ENCODE results near the gene DACT1. TPM values are rescaled to one million over a fixed set of nuclear protein-coding genes. Genes with fewer than 3 reads are reported as not detected.

Gene DACT1
- total and polyA plus RNA-seq, 5 donors, result 4.8 to 10.3 (median 9.7) TPM

DNA sequence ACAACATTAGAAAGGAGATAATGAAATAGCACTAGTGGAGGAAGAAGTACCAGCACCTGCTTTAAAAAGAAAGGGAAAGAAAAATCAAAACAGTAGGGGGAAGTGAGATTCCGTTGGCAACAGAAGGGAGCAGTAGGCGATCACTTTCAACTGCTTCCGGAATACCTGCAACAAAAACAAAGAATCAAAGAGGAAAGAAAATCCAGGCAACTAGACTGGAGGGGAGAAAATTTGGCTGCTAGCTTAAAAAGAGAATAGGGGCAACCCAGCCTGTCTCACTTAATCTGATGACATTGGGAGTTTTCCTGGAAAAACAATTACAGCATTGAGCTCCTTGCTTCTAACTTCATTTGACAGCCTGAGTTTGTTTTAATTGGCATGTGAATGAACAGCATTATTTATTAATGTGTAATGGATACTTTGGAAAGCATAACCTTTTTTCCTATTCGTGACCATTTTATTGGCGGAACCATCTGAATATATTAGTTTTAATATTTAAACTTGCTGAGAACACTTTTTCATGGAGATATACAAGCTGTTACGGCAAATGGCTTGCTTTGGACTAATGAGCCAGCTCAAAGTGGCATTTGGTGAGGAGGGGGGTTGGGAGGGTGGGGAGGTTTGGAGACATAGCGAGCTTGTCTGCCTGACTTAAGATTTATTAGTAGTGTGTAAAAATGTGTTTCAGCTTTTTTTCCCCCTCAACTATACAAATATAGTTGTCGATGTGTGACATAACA, 2.5 kb upstream of the DACT1 start:
- intact Hi-C loops (cut with DNase I), result loop anchor here (5.0 to 10.0 kb wide), 4 partner anchors 130 to 390 kb away; no protein-coding TSS in a partner anchor
- no peak for ATAC-seq
- Histone ChIP-seq H3K27me3 (ENCODE audit: control insufficient read depth, insufficient read depth) (no peaks in the 10 kb centered on the region), H3K4me1 (ENCODE audit: control insufficient read depth, insufficient read depth, low read length) (no peaks in the 10 kb centered on the region), H3K9me3 (ENCODE audit: control insufficient read depth, low read length) (no peaks in the 10 kb centered on the region), H3K4me3 (ENCODE audit: low read length) (no peak overlapping the region), H3K27ac (ENCODE audit: low read length) (no peak overlapping the region)
- WGBS, result 28% methylated on average over 8 of the region's 8 CpGs
- DNase-seq, result no peak

DNA sequence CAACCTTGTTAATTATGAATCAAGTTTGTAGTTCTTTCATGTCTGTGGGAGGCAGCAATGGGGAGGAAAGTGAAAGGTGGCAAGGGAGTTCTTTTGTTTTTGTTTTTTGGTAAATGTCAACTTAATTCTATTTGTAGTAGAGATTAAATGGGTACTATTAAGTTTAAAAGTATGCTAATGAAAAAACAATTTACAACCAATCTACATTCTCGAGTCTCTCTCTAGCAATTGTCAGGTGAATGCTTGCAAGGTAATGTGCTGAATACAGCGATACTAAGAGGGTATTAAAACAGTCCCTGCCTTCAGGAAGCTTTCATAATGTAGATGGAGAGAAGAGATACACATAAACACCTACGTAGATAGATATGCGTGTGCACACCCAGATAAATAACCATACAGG, 1.6 kb upstream of the DACT1 start:
- WGBS, result 60% methylated on average over 4 of the region's 4 CpGs
- Histone ChIP-seq H3K27me3 (ENCODE audit: control insufficient read depth, insufficient read depth) (no peaks in the 10 kb centered on the region), H3K4me3 (ENCODE audit: low read length) (no peak overlapping the region), H3K9me3 (ENCODE audit: control insufficient read depth, low read length) (no peaks in the 10 kb centered on the region), H3K4me1 (ENCODE audit: control insufficient read depth, insufficient read depth, low read length) (no peaks in the 10 kb centered on the region), H3K27ac (ENCODE audit: low read length) (no peak overlapping the region)
- DNase-seq (no peak), ATAC-seq (no peak)
- intact Hi-C loops (cut with DNase I), result loop anchor here (5.0 to 10.0 kb wide), 4 partner anchors 131 to 389 kb away; no protein-coding TSS in a partner anchor

DNA sequence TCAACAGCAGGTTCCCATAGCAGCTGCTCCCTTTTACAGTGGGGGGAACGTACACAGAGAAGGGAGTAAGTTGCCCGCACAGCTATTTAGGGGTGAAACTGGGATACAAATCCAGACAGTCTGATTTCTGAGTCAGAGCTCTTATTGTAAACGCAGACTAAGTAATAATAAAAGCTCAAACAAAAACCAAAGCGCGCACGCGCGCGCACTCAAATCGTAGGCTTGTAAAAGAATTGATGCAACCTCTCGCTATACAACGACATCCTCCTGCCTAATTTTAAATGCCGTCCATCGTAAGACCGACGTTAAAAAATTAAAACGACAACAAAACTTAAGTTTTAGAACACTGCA, 747 bp upstream of the DACT1 start:
- peak overlapping the region; percentile 67 for H3K4me3 ChIP-seq (ENCODE audit: low read length)
- peak overlapping the region; percentile 68 for H3K27ac ChIP-seq (ENCODE audit: low read length)
- H3K9me3 ChIP-seq (ENCODE audit: control insufficient read depth, low read length), result no peaks in the 10 kb centered on the region
- peak; percentile 1 to 17 for ATAC-seq
- H3K27me3 ChIP-seq (ENCODE audit: control insufficient read depth, insufficient read depth), result no peaks in the 10 kb centered on the region
- DNase-seq, result peak; percentile 65 to 83 (median 72)
- WGBS, result 5% methylated on average over 17 of the region's 17 CpGs
- intact Hi-C loops (cut with DNase I), result loop anchor here (5.0 to 10.0 kb wide), 4 partner anchors 132 to 388 kb away; no protein-coding TSS in a partner anchor
- H3K4me1 ChIP-seq (ENCODE audit: control insufficient read depth, insufficient read depth, low read length), result no peaks in the 10 kb centered on the region

GRCh38 chr14:58638231-58639197, 752 bp downstream of the DACT1 start:
- intact Hi-C loops (cut with DNase I), result loop anchor here (5.0 to 10.0 kb wide), 4 partner anchors 134 to 386 kb away; no protein-coding TSS in a partner anchor
- H3K4me1 ChIP-seq (ENCODE audit: control insufficient read depth, insufficient read depth, low read length), result peaks cover 1% of the 10 kb centered on the region
- no peaks in the 10 kb centered on the region for H3K27me3 ChIP-seq (ENCODE audit: control insufficient read depth, insufficient read depth)
- peak overlapping the region; percentile 71 for H3K27ac ChIP-seq (ENCODE audit: low read length)
- ATAC-seq (peak; percentile 29 to 38), DNase-seq (peak; percentile 44 to 75 (median 75))
- under 1% methylated on average over 75 of the region's 75 CpGs for WGBS
- no peaks in the 10 kb centered on the region for H3K9me3 ChIP-seq (ENCODE audit: control insufficient read depth, low read length)
- H3K4me3 ChIP-seq (ENCODE audit: low read length), result peak overlapping the region; percentile 67

GRCh38 chr14:58639198-58639565, 1.4 kb downstream of the DACT1 start:
- no peaks in the 10 kb centered on the region for H3K9me3 ChIP-seq (ENCODE audit: control insufficient read depth, low read length)
- no peak for DNase-seq
- peak overlapping the region; percentile 71 for H3K27ac ChIP-seq (ENCODE audit: low read length)
- WGBS, result 7% methylated on average over 5 of the region's 5 CpGs
- peaks cover 2% of the 10 kb centered on the region for H3K4me1 ChIP-seq (ENCODE audit: control insufficient read depth, insufficient read depth, low read length)
- H3K4me3 ChIP-seq (ENCODE audit: low read length), result peak overlapping the region; percentile 67
- no peak for ATAC-seq
- intact Hi-C loops (cut with DNase I), result loop anchor here (5.0 to 10.0 kb wide), 4 partner anchors 134 to 386 kb away; no protein-coding TSS in a partner anchor
- no peaks in the 10 kb centered on the region for H3K27me3 ChIP-seq (ENCODE audit: control insufficient read depth, insufficient read depth)

- 11% methylated on average over 5 of the region's 5 CpGs for WGBS
- Histone ChIP-seq H3K4me1 (ENCODE audit: control insufficient read depth, insufficient read depth, low read length) (peaks cover 2% of the 10 kb centered on the region), H3K4me3 (ENCODE audit: low read length) (peak overlapping the region; percentile 67), H3K9me3 (ENCODE audit: control insufficient read depth, low read length) (no peaks in the 10 kb centered on the region), H3K27me3 (ENCODE audit: control insufficient read depth, insufficient read depth) (no peaks in the 10 kb centered on the region), H3K27ac (ENCODE audit: low read length) (no peak overlapping the region)
- ATAC-seq (peak; percentile 58 to 72), DNase-seq (peak; percentile 26 to 61 (median 36))
- intact Hi-C loops (cut with DNase I), result loop anchor here (5.0 to 10.0 kb wide), 4 partner anchors 135 to 385 kb away; no protein-coding TSS in a partner anchor
Observed at GRCh38 chr14:58639842-58640484, 2.2 kb downstream of the DACT1 start.

DNA sequence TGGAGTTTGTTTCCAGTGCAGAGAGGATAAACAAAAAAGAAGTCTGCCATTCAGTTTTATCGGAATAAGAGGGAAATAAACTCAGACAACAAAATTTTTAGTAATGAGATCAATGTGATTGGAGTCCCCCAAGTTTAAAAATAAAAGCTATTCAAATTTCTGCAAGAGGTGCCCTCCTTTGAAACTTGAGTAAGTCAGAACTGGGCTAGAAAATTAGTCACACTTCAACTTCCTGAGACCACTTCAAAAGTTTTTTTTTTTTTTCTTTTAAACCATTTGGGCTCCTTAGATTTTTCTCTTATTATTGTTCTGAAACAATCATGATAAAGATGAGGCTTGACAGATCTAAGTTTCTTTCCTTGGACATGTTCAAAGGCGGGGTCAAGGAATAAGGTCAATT, 3.2 kb downstream of the DACT1 start:
- no peak overlapping the region for H3K4me3 ChIP-seq (ENCODE audit: low read length)
- peaks cover 2% of the 10 kb centered on the region for H3K4me1 ChIP-seq (ENCODE audit: control insufficient read depth, insufficient read depth, low read length)
- no peaks in the 10 kb centered on the region for H3K27me3 ChIP-seq (ENCODE audit: control insufficient read depth, insufficient read depth)
- H3K9me3 ChIP-seq (ENCODE audit: control insufficient read depth, low read length), result no peaks in the 10 kb centered on the region
- DNase-seq (no peak), ATAC-seq (no peak)
- intact Hi-C loops (cut with DNase I), result no loop called here
- H3K27ac ChIP-seq (ENCODE audit: low read length), result no peak overlapping the region
- WGBS, result 89% methylated on average over 2 of the region's 2 CpGs

DNA sequence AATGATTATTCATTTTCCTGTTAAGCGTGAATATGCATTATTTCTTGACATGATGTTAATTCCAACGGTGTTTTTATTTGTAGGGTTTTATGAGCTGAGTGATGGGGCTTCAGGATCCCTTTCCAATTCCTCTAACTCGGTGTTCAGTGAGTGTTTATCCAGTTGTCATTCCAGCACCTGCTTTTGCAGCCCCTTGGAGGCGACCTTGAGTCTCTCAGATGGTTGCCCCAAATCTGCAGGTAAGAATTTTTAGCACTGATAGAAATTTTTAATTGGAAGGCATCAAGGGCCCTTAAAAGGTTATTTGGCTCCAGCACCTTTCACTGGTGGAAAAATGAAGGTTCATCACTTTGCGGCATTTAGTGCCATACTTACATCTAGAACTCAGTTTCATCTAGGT, 3.7 kb downstream of the DACT1 start:
- intact Hi-C loops (cut with DNase I), result no loop called here
- ATAC-seq, result no peak
- WGBS, result 93% methylated on average over 5 of the region's 5 CpGs

GRCh38 chr14:58643366-58643765, 5.6 kb downstream of the DACT1 start:
- ATAC-seq, result no peak
- 11% methylated on average over 1 of the region's 1 CpG for WGBS
- Histone ChIP-seq H3K4me1 (ENCODE audit: control insufficient read depth, insufficient read depth, low read length) (peaks cover 2% of the 10 kb centered on the region), H3K4me3 (ENCODE audit: low read length) (no peak overlapping the region), H3K9me3 (ENCODE audit: control insufficient read depth, low read length) (no peaks in the 10 kb centered on the region), H3K27me3 (ENCODE audit: control insufficient read depth, insufficient read depth) (no peaks in the 10 kb centered on the region), H3K27ac (ENCODE audit: low read length) (no peak overlapping the region)
- no peak for DNase-seq
- intact Hi-C loops (cut with DNase I), result no loop called here

More for the DNA sequence above, 3.7 kb downstream of the DACT1 start:
- H3K27me3 ChIP-seq (ENCODE audit: control insufficient read depth, insufficient read depth), result no peaks in the 10 kb centered on the region
- no peaks in the 10 kb centered on the region for H3K9me3 ChIP-seq (ENCODE audit: control insufficient read depth, low read length)
- H3K27ac ChIP-seq (ENCODE audit: low read length), result no peak overlapping the region
- peaks cover 2% of the 10 kb centered on the region for H3K4me1 ChIP-seq (ENCODE audit: control insufficient read depth, insufficient read depth, low read length)
- H3K4me3 ChIP-seq (ENCODE audit: low read length), result no peak overlapping the region
- no peak for DNase-seq

DNA sequence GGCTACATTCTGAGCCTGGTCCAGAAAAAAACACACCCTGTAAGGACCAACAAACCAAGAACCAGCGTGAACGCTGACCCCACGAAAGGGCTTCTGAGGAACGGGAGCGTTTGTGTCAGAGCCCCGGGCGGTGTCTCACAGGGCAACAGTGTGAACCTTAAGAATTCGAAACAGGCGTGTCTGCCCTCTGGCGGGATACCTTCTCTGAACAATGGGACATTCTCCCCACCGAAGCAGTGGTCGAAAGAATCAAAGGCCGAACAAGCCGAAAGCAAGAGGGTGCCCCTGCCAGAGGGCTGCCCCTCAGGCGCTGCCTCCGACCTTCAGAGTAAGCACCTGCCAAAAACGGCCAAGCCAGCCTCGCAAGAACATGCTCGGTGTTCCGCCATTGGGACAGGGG, 7.9 kb downstream of the DACT1 start:
- peaks cover 2% of the 10 kb centered on the region for H3K4me1 ChIP-seq (ENCODE audit: control insufficient read depth, insufficient read depth, low read length)
- peak in 1 of 3 donors; percentile 21 for DNase-seq
- no peak overlapping the region for H3K27ac ChIP-seq (ENCODE audit: low read length)
- intact Hi-C loops (cut with DNase I), result no loop called here
- H3K27me3 ChIP-seq (ENCODE audit: control insufficient read depth, insufficient read depth), result no peaks in the 10 kb centered on the region
- 96% methylated on average over 20 of the region's 20 CpGs for WGBS
- peak in 1 of 2 donors; percentile 16 for ATAC-seq
- H3K9me3 ChIP-seq (ENCODE audit: control insufficient read depth, low read length), result no peaks in the 10 kb centered on the region
- no peak overlapping the region for H3K4me3 ChIP-seq (ENCODE audit: low read length)
